LNCaP clone FGC (cell line): Measurements from ENCODE around the gene LRRFIP1.

Experiments used
- DNase-seq: peaks from one replicate; pipeline ENCODE4 v3.0.0-alpha.2; 2011; ENCODE audit warnings: low read depth
- H3K4me3 ChIP-seq: 2 replicates; pipeline ENCODE4 v1.5.1; 2011; ENCODE audit warnings: mild to moderate bottlenecking, low read depth, low read length, control low read depth
- TF ChIP-seq, protein P1 (sequence below): IDR thresholded peaks from 2 replicates; pipeline ENCODE4 v1.5.1; 2012; ENCODE audit warnings: mild to moderate bottlenecking; ENCODE audit not compliant: control insufficient read depth, insufficient read depth; ENCODE audit errors: extremely low read depth

LRRFIP1 gene

DNA sequence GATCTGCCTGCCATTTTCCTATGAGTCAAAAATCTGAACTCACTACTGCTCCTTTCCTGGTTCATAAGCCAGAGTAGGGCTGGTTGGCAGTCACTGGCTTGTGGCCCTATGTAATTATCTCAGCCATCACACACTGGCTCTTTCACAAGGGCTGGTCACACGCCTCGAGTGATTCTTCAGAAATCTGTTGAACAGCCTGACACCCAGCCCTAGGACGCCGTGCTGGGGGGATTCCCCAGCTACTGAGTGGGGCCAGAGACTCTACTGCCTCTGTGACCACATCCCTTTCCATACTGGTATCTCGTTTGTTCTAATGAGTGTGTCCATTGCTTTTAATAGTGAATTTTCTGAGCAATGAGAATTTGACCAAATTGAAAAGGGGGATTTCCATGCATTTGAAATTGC is 125.4 kb downstream of the LRRFIP1 start:
- TF ChIP-seq, protein P1, sequence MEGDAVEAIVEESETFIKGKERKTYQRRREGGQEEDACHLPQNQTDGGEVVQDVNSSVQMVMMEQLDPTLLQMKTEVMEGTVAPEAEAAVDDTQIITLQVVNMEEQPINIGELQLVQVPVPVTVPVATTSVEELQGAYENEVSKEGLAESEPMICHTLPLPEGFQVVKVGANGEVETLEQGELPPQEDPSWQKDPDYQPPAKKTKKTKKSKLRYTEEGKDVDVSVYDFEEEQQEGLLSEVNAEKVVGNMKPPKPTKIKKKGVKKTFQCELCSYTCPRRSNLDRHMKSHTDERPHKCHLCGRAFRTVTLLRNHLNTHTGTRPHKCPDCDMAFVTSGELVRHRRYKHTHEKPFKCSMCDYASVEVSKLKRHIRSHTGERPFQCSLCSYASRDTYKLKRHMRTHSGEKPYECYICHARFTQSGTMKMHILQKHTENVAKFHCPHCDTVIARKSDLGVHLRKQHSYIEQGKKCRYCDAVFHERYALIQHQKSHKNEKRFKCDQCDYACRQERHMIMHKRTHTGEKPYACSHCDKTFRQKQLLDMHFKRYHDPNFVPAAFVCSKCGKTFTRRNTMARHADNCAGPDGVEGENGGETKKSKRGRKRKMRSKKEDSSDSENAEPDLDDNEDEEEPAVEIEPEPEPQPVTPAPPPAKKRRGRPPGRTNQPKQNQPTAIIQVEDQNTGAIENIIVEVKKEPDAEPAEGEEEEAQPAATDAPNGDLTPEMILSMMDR, result no peak
- H3K4me3 ChIP-seq, result no peak overlapping the region
- no peak for DNase-seq

DNA sequence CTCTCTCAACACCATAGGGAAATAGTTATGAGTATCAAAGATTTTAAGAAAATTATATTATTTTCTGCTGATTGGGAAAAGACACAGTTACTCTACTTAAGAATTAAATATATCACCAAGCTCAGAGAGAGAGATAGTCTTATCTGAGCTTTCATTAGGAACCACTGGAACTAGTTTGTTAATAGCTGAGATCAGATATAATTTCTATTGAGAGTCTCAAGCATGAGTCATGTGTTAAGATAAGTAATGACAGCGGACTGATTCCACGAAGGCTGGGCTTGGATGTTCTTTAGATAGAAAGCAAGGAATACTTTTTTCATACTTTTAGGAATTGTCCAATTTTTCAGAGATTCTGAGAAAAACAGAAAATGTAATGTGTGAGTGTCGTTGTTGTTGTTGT is 126.8 kb downstream of the LRRFIP1 start:
- no peak overlapping the region for H3K4me3 ChIP-seq
- no peak for DNase-seq
- TF ChIP-seq, protein P1, result no peak

DNA sequence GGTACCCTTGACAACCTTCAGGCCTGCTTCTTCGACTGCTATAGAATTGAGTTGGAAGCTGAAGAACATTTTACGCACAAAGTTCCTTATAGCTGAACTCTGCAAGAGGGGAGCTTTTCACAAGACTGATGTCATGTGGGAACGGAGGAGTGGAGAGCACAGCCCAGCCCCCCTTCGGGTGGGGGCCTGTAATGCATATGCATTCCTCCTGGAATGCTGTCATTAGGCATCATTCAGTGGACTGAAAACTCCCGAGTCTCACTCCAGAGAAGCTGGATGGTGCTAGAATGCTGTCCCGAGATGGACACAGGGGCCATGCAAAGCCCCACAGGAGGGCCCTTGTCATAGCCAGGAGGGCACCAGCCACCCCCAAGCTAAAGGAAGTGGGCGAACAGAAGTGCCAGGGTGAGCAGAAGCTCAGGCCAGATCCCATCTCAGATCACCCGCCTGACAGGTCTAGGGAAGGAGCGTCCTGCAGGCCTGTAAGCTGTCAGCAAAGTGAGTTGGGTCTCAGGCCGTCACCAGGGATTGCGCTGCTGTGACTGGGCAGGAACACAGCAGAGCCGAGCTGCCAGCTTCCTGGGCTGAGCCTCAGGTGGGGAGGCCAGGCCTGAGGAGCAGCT is 127.3 kb downstream of the LRRFIP1 start:
- no peak for DNase-seq
- no peak overlapping the region for H3K4me3 ChIP-seq
- TF ChIP-seq, protein P1, result no peak

DNA sequence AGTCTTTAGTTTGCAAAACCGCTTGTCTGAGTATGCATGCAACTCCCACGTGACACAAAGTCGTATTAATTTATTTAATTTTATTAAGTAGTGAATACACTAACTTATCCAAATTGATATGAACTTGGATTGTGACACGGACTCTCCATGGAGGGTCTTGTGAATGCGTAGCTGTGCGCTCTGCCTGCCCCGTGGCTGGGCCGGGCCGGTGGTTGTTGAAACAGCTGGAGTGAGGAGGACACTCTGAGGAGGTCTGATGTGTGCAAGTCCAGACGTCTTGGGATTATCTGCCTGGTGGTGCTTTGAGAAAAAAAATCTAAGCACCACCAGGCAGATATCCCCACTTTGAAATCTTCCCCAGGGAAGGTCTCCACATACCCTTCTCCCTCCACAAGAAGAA is 130.2 kb downstream of the LRRFIP1 start:
- H3K4me3 ChIP-seq, result no peak overlapping the region
- DNase-seq, result no peak
- TF ChIP-seq, protein P1, result no peak

DNA sequence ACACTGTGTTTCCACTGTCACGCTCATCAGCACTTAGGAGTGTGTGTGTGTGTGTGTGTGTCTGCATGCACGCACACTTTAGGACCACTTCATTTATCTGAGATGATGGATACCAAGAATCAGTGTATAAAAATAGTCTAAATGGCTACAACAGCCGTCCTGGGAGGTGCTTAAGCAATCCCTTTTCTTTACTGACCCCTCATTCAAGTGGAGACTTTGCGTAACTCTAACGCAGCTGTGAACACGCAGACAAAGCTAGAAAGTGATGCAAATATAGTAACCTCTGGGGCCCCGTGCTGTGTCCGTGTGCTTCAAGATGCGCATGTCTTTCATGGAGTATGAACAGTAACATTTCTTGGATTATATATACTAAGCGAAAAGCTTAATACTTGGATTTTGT is 130.8 kb downstream of the LRRFIP1 start:
- H3K4me3 ChIP-seq, result no peak overlapping the region
- no peak for DNase-seq
- TF ChIP-seq, protein P1, result no peak

DNA sequence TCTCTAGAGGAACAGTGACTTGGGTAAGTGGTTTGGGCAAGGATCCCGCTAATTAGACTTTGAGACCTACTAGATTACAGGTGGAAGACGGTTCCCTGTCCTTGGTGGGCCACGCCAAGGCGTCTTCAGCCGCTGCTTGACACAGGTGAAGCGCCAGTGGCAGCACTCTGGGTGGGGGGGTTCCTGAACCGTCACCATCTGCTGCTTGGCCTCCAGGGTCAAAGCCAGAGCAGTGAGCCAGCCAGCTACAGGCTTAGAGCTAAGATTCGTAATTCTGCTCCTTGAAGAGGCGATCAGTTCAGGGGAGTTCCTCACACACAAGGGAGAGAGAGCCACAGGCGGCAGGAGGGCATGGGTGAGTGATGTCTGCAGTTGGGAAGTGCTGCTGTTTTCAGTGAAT is 131.8 kb downstream of the LRRFIP1 start:
- H3K4me3 ChIP-seq, result no peak overlapping the region
- TF ChIP-seq, protein P1, result no peak
- no peak for DNase-seq
